Neuronal stem cell (in vitro differentiated cells): Measurements from ENCODE around the gene DMRTA1.
"Not testable (repeated sequence)": the region's sequence is repeated elsewhere in the genome, so short reads cannot be mapped to it uniquely, and the experiment has no call there.

ENCODE experiments used
- DNase-seq: peaks from one replicate; pipeline ENCODE4 v3.0.0-alpha.2; 2013; ENCODE audit warnings: low spot score
- H2AFZ ChIP-seq: one replicate; pipeline ENCODE4 v1.6.1; 2013; ENCODE audit warnings: mild to moderate bottlenecking, low read length, inconsistent platforms
- H2AK5ac ChIP-seq: 2 replicates; pipeline ENCODE4 v1.6.1; 2013; ENCODE audit warnings: low read depth, mild to moderate bottlenecking, inconsistent platforms, low read length, moderate library complexity, mixed read lengths
- H2BK120ac ChIP-seq: 2 replicates; pipeline ENCODE4 v1.6.1; 2013; ENCODE audit warnings: low read depth, mild to moderate bottlenecking, inconsistent platforms, low read length, moderate library complexity, mixed read lengths
- H2BK12ac ChIP-seq: one replicate; pipeline ENCODE4 v1.6.1; 2013; ENCODE audit warnings: low read length, inconsistent platforms
- H2BK15ac ChIP-seq: 2 replicates; pipeline ENCODE4 v1.6.1; 2013; ENCODE audit warnings: mild to moderate bottlenecking, low read length, inconsistent platforms, mixed read lengths
- H2BK5ac ChIP-seq: one replicate; pipeline ENCODE4 v1.6.1; 2013; ENCODE audit warnings: inconsistent platforms, mild to moderate bottlenecking, low read length, moderate library complexity
- H3K14ac ChIP-seq: one replicate; pipeline ENCODE4 v1.6.1; 2013; ENCODE audit warnings: low read length, inconsistent platforms
- H3K18ac ChIP-seq: 2 replicates; pipeline ENCODE4 v1.6.1; 2013; ENCODE audit warnings: low read length, inconsistent platforms
- H3K23ac ChIP-seq: 2 replicates; pipeline ENCODE4 v1.6.1; 2013; ENCODE audit warnings: low read depth, mild to moderate bottlenecking, mixed read lengths, low read length, inconsistent platforms; ENCODE audit not compliant: poor library complexity
- H3K27ac ChIP-seq: replicated peaks from 3 replicates; pipeline ENCODE4 v1.5.1; 2013; ENCODE audit warnings: low read length, inconsistent platforms
- H3K27me3 ChIP-seq, 3 experiments: 2 replicates each; pipeline ENCODE4 v1.6.1; 2013; ENCODE audit warnings: low read length in 3 of 3, mild to moderate bottlenecking in 2 of 3, inconsistent platforms in 1 of 3, low read depth in 1 of 3, mixed read lengths in 1 of 3, moderate library complexity in 1 of 3; ENCODE audit not compliant: control insufficient read depth in 3 of 3, insufficient read depth in 3 of 3
- H3K36me3 ChIP-seq, 2 donors: replicated peaks in 1 of 2; 2 replicates each; pipeline ENCODE4 v1.6.1; 2013; ENCODE audit warnings: low read length in 2 of 2; ENCODE audit not compliant: control insufficient read depth in 2 of 2, insufficient read depth in 2 of 2
- H3K4ac ChIP-seq: 2 replicates; pipeline ENCODE4 v1.6.1; 2013; ENCODE audit warnings: inconsistent platforms, mild to moderate bottlenecking, low read length, moderate library complexity
- H3K4me1 ChIP-seq, 2 donors: 1 replicate in 1 of 2; 2 replicates in 1 of 2; pipeline ENCODE4 v1.6.1; 2013; ENCODE audit warnings: low read length in 2 of 2, low read depth in 1 of 2; ENCODE audit not compliant: control insufficient read depth in 2 of 2, insufficient read depth in 1 of 2
- H3K4me2 ChIP-seq: one replicate; pipeline ENCODE4 v1.6.1; 2013; ENCODE audit warnings: mild to moderate bottlenecking, low read length, inconsistent platforms; ENCODE audit not compliant: insufficient read depth, poor library complexity, severe bottlenecking
- H3K4me3 ChIP-seq, 2 donors: 2 replicates each; pipeline ENCODE4 v1.5.1; 2013; ENCODE audit warnings: low read length in 2 of 2, mild to moderate bottlenecking in 2 of 2, inconsistent platforms in 1 of 2, moderate library complexity in 1 of 2
- H3K79me1 ChIP-seq: one replicate; pipeline ENCODE4 v1.6.1; 2013; ENCODE audit warnings: low read depth, mild to moderate bottlenecking, inconsistent platforms, low read length, moderate library complexity
- H3K9ac ChIP-seq: one replicate; pipeline ENCODE4 v1.6.1; 2013; ENCODE audit warnings: mild to moderate bottlenecking, low read depth, low read length, inconsistent platforms; ENCODE audit not compliant: poor library complexity
- H3K9me3 ChIP-seq, 2 donors: replicated peaks in 1 of 2; 2 replicates each; pipeline versions ENCODE3 to v1.6.1; 2013; ENCODE audit warnings: low read length in 2 of 2, mild to moderate bottlenecking in 2 of 2, inconsistent platforms in 1 of 2, low read depth in 1 of 2, mixed read lengths in 1 of 2, moderate library complexity in 1 of 2; ENCODE audit not compliant: control insufficient read depth in 2 of 2, insufficient read depth in 1 of 2
- H4K8ac ChIP-seq: one replicate; pipeline ENCODE4 v1.6.1; 2013; ENCODE audit warnings: low read depth, mild to moderate bottlenecking, inconsistent platforms, low read length, moderate library complexity
- H4K91ac ChIP-seq: one replicate; pipeline ENCODE4 v1.6.1; 2013; ENCODE audit warnings: low read length, low read depth, mild to moderate bottlenecking, inconsistent platforms; ENCODE audit not compliant: poor library complexity
- WGBS, 2 donors: extraction: QIAGEN DNeasy Blood & Tissue Kit; methylation state at CpG; one replicate each; pipeline ENCODE4 v1.1.7; 2013; ENCODE audit warnings: missing lambda C conversion rate in 2 of 2, mixed read lengths in 1 of 2; ENCODE audit not compliant: insufficient read length in 2 of 2, insufficient replicate concordance in 1 of 2; ENCODE audit errors: extremely low coverage in 2 of 2; 5-methylcytosine and 5-hydroxymethylcytosine counted together

The DMRTA1 gene

GRCh38 chr9:22483528-22484070 is 37.0 kb downstream of the DMRTA1 start:
- Histone ChIP-seq H2AK5ac (no peak overlapping the region), H3K4me1 (peaks cover 0 to 2% of the 10 kb centered on the region in 2 donors), H3K27me3 (no peaks in the 10 kb centered on the region), H3K4me2 (no peak overlapping the region), H3K79me1 (no peaks in the 10 kb centered on the region), H3K9me3 (peaks cover 0 to 2% of the 10 kb centered on the region in 2 donors), H4K8ac (no peak overlapping the region), H3K14ac (no peak overlapping the region), H2AFZ (no peak overlapping the region), H3K18ac (no peak overlapping the region), H3K4me3 (no peak overlapping the region), H3K9ac (no peak overlapping the region), H3K27ac (no peak overlapping the region), H3K23ac (no peak overlapping the region), H2BK15ac (no peak overlapping the region), H2BK12ac (no peak overlapping the region), H2BK5ac (no peak overlapping the region), H4K91ac (no peak overlapping the region), H2BK120ac (no peak overlapping the region), H3K36me3 (no peaks in the 10 kb centered on the region), H3K4ac (no peak overlapping the region)
- no peak for DNase-seq
- WGBS, 2 donors = no CpG with 5 or more reads among the region's 1 CpG

- H3K27me3 ChIP-seq, H3K4me3 ChIP-seq, H3K9me3 ChIP-seq, DNase-seq, H3K79me1 ChIP-seq, H2AK5ac ChIP-seq, H2BK12ac ChIP-seq, H3K23ac ChIP-seq, H4K8ac ChIP-seq, H2AFZ ChIP-seq, H3K4me2 ChIP-seq, H2BK15ac ChIP-seq, H2BK5ac ChIP-seq, H3K36me3 ChIP-seq, H3K14ac ChIP-seq, H4K91ac ChIP-seq, H3K4ac ChIP-seq, H3K4me1 ChIP-seq, H3K27ac ChIP-seq, H3K18ac ChIP-seq, H2BK120ac ChIP-seq, H3K9ac ChIP-seq: not testable (repeated sequence)
- no CpG with 5 or more reads among the region's 4 CpGs for WGBS, 2 donors
Measured at GRCh38 chr9:22496197-22496596, 49.6 kb downstream of the DMRTA1 start.
